RCC 7860 (cell line): ENCODE measurements around the gene ZFPM1.

Experiments
- DNase-seq: peaks from one replicate; pipeline ENCODE4 v3.0.0-alpha.2; 2015; ENCODE audit warnings: low spot score
- FAIRE-seq: peaks from 2 replicates; lab custom pipeline; 2012; peaks lifted over from hg19 to GRCh38; lab: Jason Lieb, UNC

ZFPM1 gene

GRCh38 chr16:88585269-88585668, 132.2 kb downstream of the ZFPM1 start:
- FAIRE-seq: no peak
- no peak for DNase-seq

GRCh38 chr16:88585927-88586581, 133.0 kb downstream of the ZFPM1 start:
- DNase-seq (no peak), FAIRE-seq (no peak)
